ENCODE data around the gene SCFD2. TPM values are rescaled to one million over a fixed set of nuclear protein-coding genes. Genes with fewer than 3 reads are reported as not detected.
A peak's percentile ranks its signal among the peaks of the same experiment; 100 is the strongest.

SCFD2 gene
- total RNA-seq, 3 donors from 2014 or later, result 22.8 to 33.8 (median 25.0) TPM

GRCh38 chr4:53013873-53014775 lies 351.7 kb downstream of the SCFD2 start:
- no peak for TF ChIP-seq POLR2AphosphoS5 (IDR thresholded peaks at IDR 0.05)
- intact Hi-C loops (cut with DNase I; ENCODE audit: low total_unique reads), result no loop called here
- Histone ChIP-seq H3K27me3 (no peaks in the 10 kb centered on the region), H3K9me3 (no peaks in the 10 kb centered on the region), H3K4me3 (no peak overlapping the region), H3K4me1 (peaks cover 0 to 4% of the 10 kb centered on the region in 2 donors), H3K27ac (no peak overlapping the region), H3K36me3 (no peaks in the 10 kb centered on the region)
- DNase-seq (ENCODE audit: low spot score in 2 of 2), result no peak

GRCh38 chr4:53012738-53013137 lies 353.1 kb downstream of the SCFD2 start:
- H3K36me3 ChIP-seq, result no peaks in the 10 kb centered on the region
- no peak for DNase-seq (ENCODE audit: low spot score in 2 of 2)
- intact Hi-C loops (cut with DNase I; ENCODE audit: low total_unique reads), result no loop called here
- H3K27me3 ChIP-seq, result no peaks in the 10 kb centered on the region
- H3K27ac ChIP-seq, result peak overlapping the region; percentile 45 to 61
- TF ChIP-seq CTCF (IDR thresholded peaks at IDR 0.05) (no peak), POLR2AphosphoS5 (IDR thresholded peaks at IDR 0.05) (no peak), POLR2A (IDR thresholded peaks at IDR 0.05) (no peak)
- no peaks in the 10 kb centered on the region for H3K9me3 ChIP-seq
- peak overlapping the region in 1 of 3 donors; percentile 7 for H3K4me3 ChIP-seq
- peaks cover 0 to 4% of the 10 kb centered on the region in 2 donors for H3K4me1 ChIP-seq

GRCh38 chr4:53011259-53011905 lies 354.5 kb downstream of the SCFD2 start:
- TF ChIP-seq POLR2AphosphoS5 (IDR thresholded peaks at IDR 0.05) (no peak), CTCF (IDR thresholded peaks at IDR 0.05) (no peak), POLR2A (IDR thresholded peaks at IDR 0.05) (no peak)
- no peaks in the 10 kb centered on the region for H3K36me3 ChIP-seq
- no peaks in the 10 kb centered on the region for H3K9me3 ChIP-seq
- intact Hi-C loops (cut with DNase I; ENCODE audit: low total_unique reads), result no loop called here
- H3K4me1 ChIP-seq, result peaks cover 0 to 4% of the 10 kb centered on the region in 2 donors
- H3K27me3 ChIP-seq, result no peaks in the 10 kb centered on the region
- no peak for DNase-seq (ENCODE audit: low spot score in 2 of 2)
- H3K4me3 ChIP-seq, result no peak overlapping the region
- no peak overlapping the region for H3K27ac ChIP-seq

GRCh38 chr4:53010318-53010717 lies 355.5 kb downstream of the SCFD2 start:
- Histone ChIP-seq H3K27ac (no peak overlapping the region), H3K4me1 (peaks cover 0 to 4% of the 10 kb centered on the region in 2 donors), H3K4me3 (no peak overlapping the region), H3K27me3 (no peaks in the 10 kb centered on the region), H3K9me3 (no peaks in the 10 kb centered on the region), H3K36me3 (no peaks in the 10 kb centered on the region)
- DNase-seq (ENCODE audit: low spot score in 2 of 2), result peak in 1 of 2 donors; percentile 31
- intact Hi-C loops (cut with DNase I; ENCODE audit: low total_unique reads), result no loop called here
- TF ChIP-seq POLR2AphosphoS5 (IDR thresholded peaks at IDR 0.05) (no peak), POLR2A (IDR thresholded peaks at IDR 0.05) (no peak), CTCF (IDR thresholded peaks at IDR 0.05) (no peak)

- TF ChIP-seq POLR2AphosphoS5 (IDR thresholded peaks at IDR 0.05) (no peak), CTCF (IDR thresholded peaks at IDR 0.05) (no peak), POLR2A (IDR thresholded peaks at IDR 0.05) (no peak)
- H3K27ac ChIP-seq, result no peak overlapping the region
- DNase-seq (ENCODE audit: low spot score in 2 of 2), result no peak
- H3K9me3 ChIP-seq, result no peaks in the 10 kb centered on the region
- H3K27me3 ChIP-seq, result no peaks in the 10 kb centered on the region
- intact Hi-C loops (cut with DNase I; ENCODE audit: low total_unique reads), result no loop called here
- H3K4me3 ChIP-seq, result no peak overlapping the region
- peaks cover 0 to 4% of the 10 kb centered on the region in 2 donors for H3K4me1 ChIP-seq
- no peaks in the 10 kb centered on the region for H3K36me3 ChIP-seq
Measured at GRCh38 chr4:53009824-53010223, 356.0 kb downstream of the SCFD2 start.
